GM03348 (cell line): ENCODE measurements around the gene LIN7B.
"Not testable (repeated sequence)": the region's sequence is repeated elsewhere in the genome, so short reads cannot be mapped to it uniquely, and the experiment has no call there.

Experiments used
- DNase-seq: peaks from one replicate; pipeline ENCODE4 v3.0.0; 2012; ENCODE audit warnings: low spot score

LIN7B gene

GRCh38 chr19:49113762-49114629, at the start of gene LIN7B:
TSS of gene LIN7B (plus strand) at chr19:49114370. CDS start at chr19:49114405, 35 bp downstream.
- peak; percentile 94 for DNase-seq

- DNase-seq, result peak; percentile 61
These were observed 49.2 kb upstream of the LIN7B start, which contains the start of gene NTF4 for GRCh38 chr19:49064768-49065611. TSS of gene NTF4 (minus strand) at chr19:49064818. CDS start at chr19:49061997, 2,821 bp downstream.

- DNase-seq, result no peak
These were observed 48.2 kb upstream of the LIN7B start for GRCh38 chr19:49065905-49066512.

GRCh38 chr19:49067554-49067953, 46.6 kb upstream of the LIN7B start:
- no peak for DNase-seq

GRCh38 chr19:49069026-49069425, 45.1 kb upstream of the LIN7B start:
- DNase-seq, result no peak

- no peak for DNase-seq
These were observed 43.8 kb upstream of the LIN7B start for GRCh38 chr19:49070416-49070815.

GRCh38 chr19:49071860-49072547, 42.2 kb upstream of the LIN7B start:
- DNase-seq, result no peak

- DNase-seq, result no peak
These were observed 40.4 kb upstream of the LIN7B start for GRCh38 chr19:49073514-49074378.

GRCh38 chr19:49074869-49075268, 39.3 kb upstream of the LIN7B start:
- DNase-seq, result not testable (repeated sequence)

- DNase-seq, result no peak
These were observed 33.8 kb upstream of the LIN7B start for GRCh38 chr19:49080392-49080791.

- no peak for DNase-seq
These were observed 32.9 kb upstream of the LIN7B start for GRCh38 chr19:49081273-49081672.

GRCh38 chr19:49084206-49085019, 29.8 kb upstream of the LIN7B start:
- DNase-seq, result no peak

- DNase-seq, result peak; percentile 100
These were observed 28.9 kb upstream of the LIN7B start, which contains the start of gene SNRNP70 for GRCh38 chr19:49085020-49085867. TSS of gene SNRNP70 (plus strand) at chr19:49085451. CDS start at chr19:49086415, 964 bp downstream.

GRCh38 chr19:49085868-49086232, 28.3 kb upstream of the LIN7B start:
- no peak for DNase-seq

GRCh38 chr19:49086296-49086695, 27.9 kb upstream of the LIN7B start:
- no peak for DNase-seq

- no peak for DNase-seq
These were observed 22.7 kb upstream of the LIN7B start for GRCh38 chr19:49091391-49092038.

GRCh38 chr19:49092686-49093085, 21.5 kb upstream of the LIN7B start:
- no peak for DNase-seq
